GM19240 (cell line): ENCODE measurements around the gene HTR1E.
"Not testable (repeated sequence)": the region's sequence is repeated elsewhere in the genome, so short reads cannot be mapped to it uniquely, and the experiment has no call there.

Experiments used
- DNase-seq: peaks from one replicate; pipeline ENCODE4 v3.0.0; 2011; ENCODE audit warnings: low spot score; ENCODE audit not compliant: insufficient read length

HTR1E gene

GRCh38 chr6:86973088-86973487, 35.8 kb downstream of the HTR1E start:
- DNase-seq: no peak

GRCh38 chr6:86978251-86978650, 40.9 kb downstream of the HTR1E start:
- no peak for DNase-seq

- DNase-seq: no peak
Measured at GRCh38 chr6:87001494-87001893, 64.2 kb downstream of the HTR1E start.

GRCh38 chr6:87002391-87002790, 65.1 kb downstream of the HTR1E start:
- not testable (repeated sequence) for DNase-seq

- not testable (repeated sequence) for DNase-seq
Measured at GRCh38 chr6:87006541-87006940, 69.2 kb downstream of the HTR1E start.

GRCh38 chr6:87009581-87009980, 72.3 kb downstream of the HTR1E start:
- DNase-seq: not testable (repeated sequence)

GRCh38 chr6:87012035-87012434, 74.7 kb downstream of the HTR1E start:
- DNase-seq: no peak

- no peak for DNase-seq
Measured at GRCh38 chr6:87012743-87013142, 75.4 kb downstream of the HTR1E start.

- no peak for DNase-seq
Measured at GRCh38 chr6:87016772-87017171, 79.4 kb downstream of the HTR1E start.

- DNase-seq: no peak
Measured at GRCh38 chr6:87027021-87027420, 89.7 kb downstream of the HTR1E start.

- DNase-seq: no peak
Measured at GRCh38 chr6:87029711-87030314, 92.5 kb downstream of the HTR1E start.

GRCh38 chr6:87040729-87041128, 103.4 kb downstream of the HTR1E start:
- no peak for DNase-seq

- DNase-seq: no peak
Measured at GRCh38 chr6:87045521-87046075, 108.3 kb downstream of the HTR1E start.

- DNase-seq: no peak
Measured at GRCh38 chr6:87049779-87050178, 112.5 kb downstream of the HTR1E start.

- no peak for DNase-seq
Measured at GRCh38 chr6:87053312-87053711, 116.0 kb downstream of the HTR1E start.

GRCh38 chr6:87054143-87054833, 117.0 kb downstream of the HTR1E start:
- DNase-seq: no peak

GRCh38 chr6:87059943-87060342, 122.6 kb downstream of the HTR1E start:
- no peak for DNase-seq

- DNase-seq: no peak
Measured at GRCh38 chr6:87065117-87065516, 127.8 kb downstream of the HTR1E start.
